CD14-positive monocyte (primary cell): ENCODE measurements around the gene KIF26B. TPM values are rescaled to one million over a fixed set of nuclear protein-coding genes. Genes with fewer than 3 reads are reported as not detected.

Source experiments
- DNase-seq, 3 donors: peaks; one replicate each; pipeline ENCODE4 v3.0.0-alpha.2; 2011 to 2022
- H2AFZ ChIP-seq: 2 replicates; pipeline ENCODE4 v1.6.0; 2012; ENCODE audit warnings: mild to moderate bottlenecking, low read depth, low read length, inconsistent platforms; ENCODE audit not compliant: insufficient read depth, poor library complexity, severe bottlenecking
- H3K27ac ChIP-seq, 2 donors: 1 replicate in 1 of 2; 2 replicates in 1 of 2; pipeline ENCODE4 v1.5.1; 2012 to 2013; ENCODE audit warnings: low read length in 2 of 2, control low read depth in 1 of 2, inconsistent platforms in 1 of 2, low read depth in 1 of 2, mild to moderate bottlenecking in 1 of 2
- H3K27me3 ChIP-seq, 2 donors: one replicate each; pipeline versions ENCODE4 v1.6.0 to v1.6.1; 2011 to 2013; ENCODE audit warnings: low read length in 2 of 2; ENCODE audit not compliant: control insufficient read depth in 2 of 2, insufficient read depth in 2 of 2
- H3K36me3 ChIP-seq, 2 donors: replicated peaks in 1 of 2; 1 replicate in 1 of 2; 2 replicates in 1 of 2; pipeline versions ENCODE4 v1.5.1 to v1.6.1; 2012 to 2013; ENCODE audit warnings: low read length in 2 of 2, control low read depth in 1 of 2, inconsistent platforms in 1 of 2, mild to moderate bottlenecking in 1 of 2; ENCODE audit not compliant: insufficient read depth in 2 of 2, control insufficient read depth in 1 of 2
- H3K4me1 ChIP-seq, 2 donors: 1 replicate in 1 of 2; 2 replicates in 1 of 2; pipeline versions ENCODE4 v1.5.1 to v1.6.1; 2012 to 2013; ENCODE audit warnings: low read length in 2 of 2, control low read depth in 1 of 2, inconsistent platforms in 1 of 2, mild to moderate bottlenecking in 1 of 2, moderate library complexity in 1 of 2; ENCODE audit not compliant: insufficient read depth in 2 of 2, control insufficient read depth in 1 of 2
- H3K4me2 ChIP-seq: replicated peaks from 2 replicates; pipeline ENCODE3; 2012; ENCODE audit warnings: low read length, moderate library complexity, mild to moderate bottlenecking; ENCODE audit not compliant: poor library complexity, severe bottlenecking; ENCODE audit errors: extremely low read depth
- H3K4me3 ChIP-seq, 3 experiments: fragments of 200-600 bp in 1 of 3; sonication (generic) in 1 of 3; replicated peaks in 1 of 3; 1 replicate in 2 of 3; 2 replicates in 1 of 3; pipeline ENCODE4 v1.5.1; 2011 to 2013; ENCODE audit warnings: low read length in 3 of 3, mild to moderate bottlenecking in 3 of 3, control low read depth in 2 of 3, low read depth in 2 of 3, inconsistent platforms in 1 of 3, moderate library complexity in 1 of 3
- H3K79me2 ChIP-seq: 2 replicates; pipeline ENCODE4 v1.6.0; 2012; ENCODE audit warnings: mild to moderate bottlenecking, control low read depth, inconsistent platforms, low read length, moderate library complexity; ENCODE audit not compliant: insufficient read depth
- H3K9ac ChIP-seq: 2 replicates; pipeline ENCODE4 v1.6.0; 2017; ENCODE audit warnings: low read length, mild to moderate bottlenecking; ENCODE audit not compliant: insufficient read depth, poor library complexity, severe bottlenecking
- H3K9me3 ChIP-seq, 2 donors: replicated peaks in 1 of 2; 1 replicate in 1 of 2; 2 replicates in 1 of 2; pipeline versions ENCODE4 v1.5.1 to v1.6.1; 2012 to 2013; ENCODE audit warnings: low read length in 2 of 2, control low read depth in 1 of 2; ENCODE audit not compliant: control insufficient read depth in 1 of 2, insufficient read depth in 1 of 2
- H4K20me1 ChIP-seq: 2 replicates; pipeline ENCODE4 v1.6.0; 2012; ENCODE audit warnings: mild to moderate bottlenecking, low read length, control low read depth, moderate library complexity; ENCODE audit not compliant: insufficient read depth
- H3K27ac Mint-ChIP-seq, 7 donors: one replicate each; pipeline ENCODE4 v1.8.0; 2020; ENCODE audit warnings: mild to moderate bottlenecking in 7 of 7, mixed read lengths in 7 of 7, moderate library complexity in 6 of 7, inconsistent platforms in 2 of 7
- H3K27me3 Mint-ChIP-seq, 3 donors: one replicate each; pipeline ENCODE4 v1.8.0; 2021 to 2022; ENCODE audit warnings: low read depth in 3 of 3, mild to moderate bottlenecking in 3 of 3, mixed read lengths in 3 of 3, moderate library complexity in 3 of 3, inconsistent platforms in 1 of 3
- H3K36me3 Mint-ChIP-seq, 2 donors: one replicate each; pipeline ENCODE4 v1.8.0; 2020; ENCODE audit warnings: mixed read lengths in 2 of 2, inconsistent platforms in 1 of 2, mild to moderate bottlenecking in 1 of 2
- H3K4me1 Mint-ChIP-seq: one replicate; pipeline ENCODE4 v1.8.0; 2020; ENCODE audit warnings: mild to moderate bottlenecking, mixed read lengths
- H3K4me3 Mint-ChIP-seq, 2 donors: one replicate each; pipeline ENCODE4 v1.8.0; 2020; ENCODE audit warnings: mild to moderate bottlenecking in 2 of 2, mixed read lengths in 2 of 2, moderate library complexity in 1 of 2
- H3K9me3 Mint-ChIP-seq, 7 donors: one replicate each; pipeline ENCODE4 v1.8.0; 2020 to 2022; ENCODE audit warnings: mixed read lengths in 7 of 7, mild to moderate bottlenecking in 6 of 7, moderate library complexity in 6 of 7, inconsistent platforms in 2 of 7
- CTCF ChIP-seq: fragments of 200-600 bp; IDR thresholded peaks from one replicate; pipeline ENCODE4 v1.8.0; 2022; ENCODE audit warnings: antibody characterized with exemption, mild to moderate bottlenecking
- WGBS: methylation state at CpG from one replicate; pipeline ENCODE4 v1.1.5; 2013; ENCODE audit warnings: missing lambda C conversion rate; ENCODE audit not compliant: insufficient coverage; 5-methylcytosine and 5-hydroxymethylcytosine counted together
- intact Hi-C, 2 donors: fragments of 100-400 bp; cut with micrococcal nuclease; formaldehyde crosslinking; loops; one replicate each; pipeline versions ENCODE4 v1.15.0 to v1.15.1; 2023
- polyA plus RNA-seq, 3 donors: library from polyadenylated mRNA; depleted of rRNA in 1 of 3; unstranded in 2 of 3; stranded (reverse) in 1 of 3; fragments of 300-500 nt in 2 of 3; fragments of >200 nt in 1 of 3; fragmentation: Illumina TruSeq in 2 of 3; gene quantifications; 1 replicate in 2 of 3; 2 replicates in 1 of 3; pipeline ENCODE4 v1.2.3, GENCODE V29; 2012 to 2021

KIF26B gene
- polyA plus RNA-seq, 3 donors, result 0.01 to 0.05 TPM; not detected in 1

- WGBS, result 96% methylated on average over 21 of the region's 26 CpGs
- no peaks in the 10 kb centered on the region for H4K20me1 ChIP-seq
Observed at GRCh38 chr1:245589906-245590305, 435.1 kb downstream of the KIF26B start.

GRCh38 chr1:245590726-245591125 is 435.9 kb downstream of the KIF26B start:
- Mint-ChIP-seq H3K4me1 (no peaks in the 10 kb centered on the region), H3K36me3 (no peaks in the 10 kb centered on the region), H3K27me3 (peaks cover 0 to 2% (median 2%) of the 10 kb centered on the region in 3 donors), H3K27ac (no peak overlapping the region), H3K4me3 (no peak overlapping the region), H3K9me3 (peaks cover 0 to 6% (median 0%) of the 10 kb centered on the region in 7 donors)
- no peaks in the 10 kb centered on the region for H3K79me2 ChIP-seq
- no peak overlapping the region for H2AFZ ChIP-seq
- no peaks in the 10 kb centered on the region for H3K36me3 ChIP-seq
- 92% methylated on average over 4 of the region's 4 CpGs for WGBS
- H3K27me3 ChIP-seq, result no peaks in the 10 kb centered on the region
- H3K27ac ChIP-seq, result no peak overlapping the region
- intact Hi-C loops, result no loop called here
- no peak overlapping the region for H3K4me2 ChIP-seq
- no peak for TF ChIP-seq CTCF
- no peak overlapping the region for H3K4me3 ChIP-seq
- DNase-seq, result no peak
- H4K20me1 ChIP-seq, result no peaks in the 10 kb centered on the region
- no peaks in the 10 kb centered on the region for H3K9me3 ChIP-seq
- H3K9ac ChIP-seq, result no peak overlapping the region
- H3K4me1 ChIP-seq, result no peaks in the 10 kb centered on the region

More at GRCh38 chr1:245589906-245590305, 435.1 kb downstream of the KIF26B start:
- Histone ChIP-seq H3K27me3 (no peaks in the 10 kb centered on the region), H3K4me2 (no peak overlapping the region), H3K9me3 (no peaks in the 10 kb centered on the region), H3K4me3 (no peak overlapping the region), H3K27ac (no peak overlapping the region), H3K4me1 (no peaks in the 10 kb centered on the region), H3K9ac (no peak overlapping the region), H3K36me3 (no peaks in the 10 kb centered on the region), H2AFZ (no peak overlapping the region), H3K79me2 (no peaks in the 10 kb centered on the region)
- TF ChIP-seq CTCF, result no peak
- H3K4me1 Mint-ChIP-seq, result no peaks in the 10 kb centered on the region
- peaks cover 0 to 3% (median 2%) of the 10 kb centered on the region in 3 donors for H3K27me3 Mint-ChIP-seq
- H3K4me3 Mint-ChIP-seq, result no peak overlapping the region
- no peak for DNase-seq
- no peaks in the 10 kb centered on the region for H3K36me3 Mint-ChIP-seq
- intact Hi-C loops, result no loop called here
- no peak overlapping the region for H3K27ac Mint-ChIP-seq
- H3K9me3 Mint-ChIP-seq, result peaks cover 0 to 6% (median 0%) of the 10 kb centered on the region in 7 donors
